A673 (cell line): ENCODE results near the gene ESRRA. TPM values are rescaled to one million over a fixed set of nuclear protein-coding genes. Genes with fewer than 3 reads are reported as not detected.

Experiments
- BruUV-seq: library from RNA; stranded (reverse); fragments of 400-500 nt; replicated peaks from 2 replicates; lab custom pipeline; 2021; lab: Mats Ljungman, UMichigan
- CTCF ChIA-PET: fragments of 300-600 bp; sonication (Branson Sonifier 250); formaldehyde crosslinking; loops from one replicate; lab custom pipeline; 2022; ENCODE audit warnings: antibody characterized with exemption; lab: Charles Lee
- POLR2A ChIA-PET: fragments of 300-600 bp; sonication (Branson Sonifier 250); formaldehyde crosslinking; loops from one replicate; lab custom pipeline; 2022; ENCODE audit warnings: antibody characterized with exemption; ENCODE audit not compliant: low non-redundant PET; lab: Charles Lee
- DNase-seq: peaks from one replicate; pipeline ENCODE4 v3.0.0-alpha.2; 2015; ENCODE audit warnings: low spot score
- H3K27ac ChIP-seq: fragments of 200-600 bp; sonication (generic); 2 replicates; pipeline ENCODE4 v1.5.1; 2016; ENCODE audit warnings: mixed run types, low read depth, mild to moderate bottlenecking, mixed read lengths, antibody characterized with exemption, low read length; ENCODE audit not compliant: poor library complexity, severe bottlenecking
- H3K27me3 ChIP-seq: fragments of 200-600 bp; sonication (generic); replicated peaks from 2 replicates; pipeline ENCODE4 v1.6.1; 2017; ENCODE audit warnings: mixed run types, low read depth, mild to moderate bottlenecking, mixed read lengths, antibody characterized with exemption, low read length; ENCODE audit not compliant: insufficient read depth, poor library complexity
- H3K36me3 ChIP-seq: fragments of 200-600 bp; sonication (generic); 2 replicates; pipeline ENCODE4 v1.6.1; 2016; ENCODE audit warnings: mixed run types, mild to moderate bottlenecking, mixed read lengths, antibody characterized with exemption, low read length; ENCODE audit not compliant: insufficient read depth, poor library complexity, severe bottlenecking
- H3K4me1 ChIP-seq: fragments of 200-600 bp; sonication (generic); 2 replicates; pipeline ENCODE4 v1.6.1; 2017; ENCODE audit warnings: mixed run types, mild to moderate bottlenecking, mixed read lengths, antibody characterized with exemption, low read length; ENCODE audit not compliant: insufficient read depth, poor library complexity, severe bottlenecking
- H3K4me3 ChIP-seq: fragments of 200-600 bp; sonication (generic); 2 replicates; pipeline ENCODE4 v1.5.1; 2016; ENCODE audit warnings: low read depth, mixed run types, mild to moderate bottlenecking, mixed read lengths, low read length; ENCODE audit not compliant: poor library complexity, severe bottlenecking
- H3K9me3 ChIP-seq: fragments of 200-600 bp; sonication (generic); 2 replicates; pipeline ENCODE4 v1.6.1; 2016; ENCODE audit warnings: mixed run types, low read depth, mild to moderate bottlenecking, mixed read lengths, antibody characterized with exemption, low read length; ENCODE audit not compliant: poor library complexity, severe bottlenecking
- EZH2 ChIP-seq: fragments of 200-600 bp; sonication (generic); IDR thresholded peaks from 2 replicates; pipeline ENCODE4 v1.6.1; 2017; ENCODE audit warnings: borderline replicate concordance, low read depth, mild to moderate bottlenecking, mixed read lengths, antibody characterized with exemption, low read length; ENCODE audit not compliant: poor library complexity, severe bottlenecking
- intact Hi-C: fragments of 100-400 bp; cut with micrococcal nuclease; formaldehyde crosslinking; loops from one replicate; pipeline ENCODE4 v1.10.0; 2022; ENCODE audit not compliant: unreplicated experiment
- total RNA-seq: library from RNA; stranded (reverse); gene quantifications from 2 replicates; pipeline ENCODE4 v1.2.3, GENCODE V29; 2021
- TF ChIP-seq, protein P1 (sequence below): fragments of 300-800, 200-600 bp; sonication (generic); conservative IDR thresholded peaks from 2 replicates; pipeline ENCODE4 v1.5.1; 2017; ENCODE audit warnings: low read depth, mild to moderate bottlenecking, antibody characterized with exemption, low read length, moderate library complexity, mixed read lengths

The ESRRA gene
- total RNA-seq, 1 experiment from 2014 or later = 63.8 TPM

GRCh38 chr11:64312947-64313346, 7.6 kb downstream of the ESRRA start:
- intact Hi-C loops = no loop called here
- no TSS peak for BruUV-seq
- Histone ChIP-seq H3K27me3 (no peaks in the 10 kb centered on the region), H3K36me3 (peaks cover 18% of the 10 kb centered on the region), H3K9me3 (no peaks in the 10 kb centered on the region), H3K27ac (peak overlapping the region; percentile 53), H3K4me3 (no peak overlapping the region), H3K4me1 (peaks cover 6% of the 10 kb centered on the region)
- TF ChIP-seq, protein P1, sequence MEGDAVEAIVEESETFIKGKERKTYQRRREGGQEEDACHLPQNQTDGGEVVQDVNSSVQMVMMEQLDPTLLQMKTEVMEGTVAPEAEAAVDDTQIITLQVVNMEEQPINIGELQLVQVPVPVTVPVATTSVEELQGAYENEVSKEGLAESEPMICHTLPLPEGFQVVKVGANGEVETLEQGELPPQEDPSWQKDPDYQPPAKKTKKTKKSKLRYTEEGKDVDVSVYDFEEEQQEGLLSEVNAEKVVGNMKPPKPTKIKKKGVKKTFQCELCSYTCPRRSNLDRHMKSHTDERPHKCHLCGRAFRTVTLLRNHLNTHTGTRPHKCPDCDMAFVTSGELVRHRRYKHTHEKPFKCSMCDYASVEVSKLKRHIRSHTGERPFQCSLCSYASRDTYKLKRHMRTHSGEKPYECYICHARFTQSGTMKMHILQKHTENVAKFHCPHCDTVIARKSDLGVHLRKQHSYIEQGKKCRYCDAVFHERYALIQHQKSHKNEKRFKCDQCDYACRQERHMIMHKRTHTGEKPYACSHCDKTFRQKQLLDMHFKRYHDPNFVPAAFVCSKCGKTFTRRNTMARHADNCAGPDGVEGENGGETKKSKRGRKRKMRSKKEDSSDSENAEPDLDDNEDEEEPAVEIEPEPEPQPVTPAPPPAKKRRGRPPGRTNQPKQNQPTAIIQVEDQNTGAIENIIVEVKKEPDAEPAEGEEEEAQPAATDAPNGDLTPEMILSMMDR = no peak
- no peak for TF ChIP-seq EZH2
- POLR2A ChIA-PET = no interaction called here
- no peak for DNase-seq
- CTCF ChIA-PET = interaction anchor here (0.5 kb wide), 1 partner anchor 1279 kb away, joined by 4 read pairs; no protein-coding TSS in a partner anchor

DNA sequence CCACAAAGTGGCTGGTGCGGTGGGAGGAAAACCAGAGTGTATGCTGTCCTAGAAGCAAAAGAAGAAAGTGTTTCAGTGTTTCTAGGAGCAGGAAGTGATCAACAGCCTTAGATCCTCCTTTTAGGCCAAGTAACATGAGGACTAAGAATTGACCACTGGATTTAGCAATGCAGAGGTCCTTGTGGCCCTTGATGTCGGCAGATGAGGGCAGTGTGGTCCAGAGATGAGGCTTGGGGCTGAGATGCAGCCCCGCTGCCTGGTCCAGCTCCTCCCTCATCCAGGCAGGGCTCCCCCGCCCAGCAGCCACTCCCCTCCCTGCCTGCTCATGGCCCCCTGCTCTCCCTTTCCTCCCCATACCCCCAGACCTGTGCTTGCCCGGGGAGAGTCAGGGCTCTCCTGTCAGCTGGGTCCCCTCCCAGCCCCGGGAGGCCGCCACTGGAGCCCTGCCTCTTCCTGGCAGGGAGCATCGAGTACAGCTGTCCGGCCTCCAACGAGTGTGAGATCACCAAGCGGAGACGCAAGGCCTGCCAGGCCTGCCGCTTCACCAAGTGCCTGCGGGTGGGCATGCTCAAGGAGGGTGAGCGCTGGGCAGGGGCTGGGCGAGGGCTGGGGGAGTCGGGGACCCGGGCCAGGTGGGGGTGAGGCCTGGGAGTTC, 8.3 kb downstream of the ESRRA start:
- intact Hi-C loops = no loop called here
- CTCF ChIA-PET = no interaction called here
- no peak overlapping the region for H3K4me3 ChIP-seq
- TF ChIP-seq EZH2 = no peak
- TF ChIP-seq, protein P1 = no peak
- peaks cover 6% of the 10 kb centered on the region for H3K4me1 ChIP-seq
- H3K27me3 ChIP-seq = no peaks in the 10 kb centered on the region
- BruUV-seq = no TSS peak
- H3K36me3 ChIP-seq = peaks cover 18% of the 10 kb centered on the region
- POLR2A ChIA-PET = no interaction called here
- H3K27ac ChIP-seq = peak overlapping the region; percentile 53
- no peak for DNase-seq
- no peaks in the 10 kb centered on the region for H3K9me3 ChIP-seq

DNA sequence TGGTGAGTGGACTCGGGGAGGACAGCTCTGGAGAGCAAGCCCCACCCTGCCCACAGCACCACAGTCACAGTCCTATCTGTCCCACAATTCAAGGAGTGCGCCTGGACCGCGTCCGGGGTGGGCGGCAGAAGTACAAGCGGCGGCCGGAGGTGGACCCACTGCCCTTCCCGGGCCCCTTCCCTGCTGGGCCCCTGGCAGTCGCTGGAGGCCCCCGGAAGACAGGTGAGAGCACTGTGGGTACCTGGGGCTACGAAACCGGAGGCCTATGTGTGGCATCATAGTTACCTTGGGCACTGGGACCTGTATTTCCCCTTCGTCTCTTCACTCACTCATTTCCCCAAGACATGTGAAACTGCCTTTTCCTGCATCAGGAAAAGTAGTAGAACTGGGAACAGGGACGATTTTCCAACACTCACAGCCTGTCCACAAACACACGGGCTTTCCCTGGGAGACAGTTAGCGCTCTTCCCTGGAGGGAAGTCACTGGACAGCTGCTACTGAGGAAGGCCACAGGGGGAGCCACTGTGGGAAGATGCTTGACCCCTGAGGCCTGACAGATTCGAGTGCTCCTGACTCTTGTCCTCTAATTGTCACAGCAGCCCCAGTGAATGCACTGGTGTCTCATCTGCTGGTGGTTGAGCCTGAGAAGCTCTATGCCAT, 9.0 kb downstream of the ESRRA start:
- POLR2A ChIA-PET = no interaction called here
- CTCF ChIA-PET = no interaction called here
- DNase-seq = no peak

More for the DNA sequence above, 9.0 kb downstream of the ESRRA start:
- peaks cover 18% of the 10 kb centered on the region for H3K36me3 ChIP-seq
- peaks cover 12% of the 10 kb centered on the region for H3K4me1 ChIP-seq
- TF ChIP-seq EZH2 = no peak
- TF ChIP-seq, protein P1 = peak; percentile 20; the same call in 1 of the 2 replicates
- BruUV-seq = no TSS peak
- intact Hi-C loops = no loop called here
- H3K27ac ChIP-seq = no peak overlapping the region
- no peak overlapping the region for H3K4me3 ChIP-seq
- no peaks in the 10 kb centered on the region for H3K27me3 ChIP-seq
- no peaks in the 10 kb centered on the region for H3K9me3 ChIP-seq
